Motor neuron (in vitro differentiated cells): ENCODE measurements around the gene PRSS8. TPM values are rescaled to one million over a fixed set of nuclear protein-coding genes. Genes with fewer than 3 reads are reported as not detected.
"Not testable (repeated sequence)": the region's sequence is repeated elsewhere in the genome, so short reads cannot be mapped to it uniquely, and the experiment has no call there.

Experiments used
- ATAC-seq, 8 experiments: fragments of 200-7000 bp; cut with Tn5 transposase; replicated peaks in 6 of 8; 2 replicates each; pipeline ENCODE4 v1.8.0; 2021; ENCODE audit warnings: mild to moderate bottlenecking in 8 of 8, moderate library complexity in 8 of 8
- H3K27ac ChIP-seq, 2 donors: fragments of 250-450 bp; sonication (Bioruptor Pico); 2 replicates each; pipeline ENCODE4 v1.9.0; 2021; ENCODE audit warnings: antibody characterized with exemption in 2 of 2, mild to moderate bottlenecking in 2 of 2, moderate library complexity in 1 of 2
- H3K4me1 ChIP-seq, 2 donors: fragments of 250-450 bp; sonication (Bioruptor Pico); replicated peaks in 1 of 2; 2 replicates each; pipeline ENCODE4 v1.6.1; 2021; ENCODE audit warnings: antibody characterized with exemption in 2 of 2, mild to moderate bottlenecking in 2 of 2, moderate library complexity in 1 of 2
- H3K4me3 ChIP-seq, 5 donors: fragments of 250-450 bp; sonication (Bioruptor Pico); 2 replicates each; pipeline ENCODE4 v1.9.0; 2021; ENCODE audit warnings: antibody characterized with exemption in 5 of 5, mild to moderate bottlenecking in 5 of 5, moderate library complexity in 4 of 5
- WGBS, 10 experiments: fragments of 450-650 bp; shearing (Covaris generic); methylation state at CpG; one replicate each; pipeline ENCODE4 v1.0.0; 2022; 5-methylcytosine and 5-hydroxymethylcytosine counted together
- in situ Hi-C, 9 experiments: fragments of 400-800 bp; cut with MboI; loops; one replicate each; pipeline ENCODE4 v1.15.0; 2021; ENCODE audit warnings: low sequenced_read_pairs in 9 of 9, low pct_unique_long_range_greater_than_20kb in 2 of 9; ENCODE audit not compliant: unreplicated experiment in 9 of 9
- total RNA-seq, 8 experiments: library from RNA; unstranded; fragments of 300-600 nt; gene quantifications; 2 replicates each; pipeline versions ENCODE4 v1.2.3 to v1.2.4, GENCODE V29; 2022

Gene PRSS8
- total RNA-seq, 8 experiments from 2014 or later = 0.21 to 1.1 (median 0.55) TPM; not detected in 1

DNA sequence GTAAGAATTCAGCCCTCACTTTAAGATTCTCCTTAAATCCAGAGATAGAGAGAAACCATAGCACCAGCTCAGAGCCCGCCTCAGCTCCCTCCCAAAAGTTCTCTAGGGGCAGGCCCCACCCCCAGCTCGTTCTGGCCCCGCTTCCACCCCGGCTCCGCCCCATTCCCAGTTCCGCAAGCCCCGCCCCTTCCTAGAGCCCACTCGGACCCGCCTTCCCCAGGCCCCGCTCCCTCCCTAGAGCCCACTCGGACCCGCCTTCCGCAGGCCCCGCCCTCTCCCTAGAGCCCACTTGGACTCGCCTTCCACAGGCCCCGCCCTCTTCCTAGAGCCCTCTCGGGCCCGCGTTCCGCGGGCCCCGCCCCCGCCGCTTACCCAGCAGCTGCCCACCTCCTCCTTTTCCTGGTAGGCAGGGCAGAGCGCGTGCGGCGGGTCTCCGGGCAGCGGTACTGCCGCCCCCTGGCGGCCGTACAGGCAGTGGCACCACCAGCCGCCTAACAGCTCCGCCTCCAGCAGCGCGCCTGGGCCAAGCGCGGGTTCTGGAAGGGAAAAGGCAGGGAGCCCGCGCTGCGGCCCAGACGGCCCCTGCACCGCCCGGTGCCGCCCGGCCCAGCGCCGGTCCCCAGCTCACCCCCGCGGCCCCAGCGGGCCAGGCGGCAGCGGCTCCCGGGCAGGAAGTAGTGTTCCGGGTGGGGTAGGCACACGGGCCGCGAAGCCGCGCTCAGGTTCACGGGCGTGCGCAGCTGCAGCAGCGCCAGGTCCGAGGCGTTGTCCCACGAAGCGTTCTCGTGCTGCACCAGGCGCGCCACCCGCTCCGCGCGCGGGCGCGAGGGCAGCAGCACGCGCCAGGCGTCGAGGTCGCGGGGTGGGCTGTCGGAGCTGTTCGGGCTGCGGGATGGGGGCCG is 6.8 kb upstream of the PRSS8 start:
- peak; percentile 80 to 93 (median 90) for ATAC-seq
- peaks cover 6 to 7% of the 10 kb centered on the region in 2 donors for H3K4me1 ChIP-seq
- in situ Hi-C loops = no loop called here
- H3K4me3 ChIP-seq = peak overlapping the region; percentile 31 to 40 (median 37)
- no CpG with 5 or more reads among the region's 89 CpGs for WGBS, 10 experiments
- H3K27ac ChIP-seq = peak overlapping the region in 1 of 2 donors; percentile 30

- no peak overlapping the region for H3K27ac ChIP-seq
- in situ Hi-C loops = no loop called here
- ATAC-seq = peak; percentile 3 to 27 (median 14)
- peaks cover 6 to 7% of the 10 kb centered on the region in 2 donors for H3K4me1 ChIP-seq
- H3K4me3 ChIP-seq = peak overlapping the region; percentile 22 to 40 (median 37)
- 7 to 47% (median 36%) methylated on average over 3 to 7 of the region's 10 CpGs; no CpG with 5 or more reads in 5 of the 10 experiments for WGBS, 10 experiments
Observed at GRCh38 chr16:31141489-31142108, 6.1 kb upstream of the PRSS8 start.

- H3K4me3 ChIP-seq, H3K27ac ChIP-seq, H3K4me1 ChIP-seq, ATAC-seq, in situ Hi-C loops: not testable (repeated sequence)
- WGBS, 10 experiments = 80 to 100% (median 90%) methylated on average over 1 to 2 of the region's 9 CpGs; no CpG with 5 or more reads in 5 of the 10 experiments
Observed at GRCh38 chr16:31141071-31141469, 5.5 kb upstream of the PRSS8 start.

DNA sequence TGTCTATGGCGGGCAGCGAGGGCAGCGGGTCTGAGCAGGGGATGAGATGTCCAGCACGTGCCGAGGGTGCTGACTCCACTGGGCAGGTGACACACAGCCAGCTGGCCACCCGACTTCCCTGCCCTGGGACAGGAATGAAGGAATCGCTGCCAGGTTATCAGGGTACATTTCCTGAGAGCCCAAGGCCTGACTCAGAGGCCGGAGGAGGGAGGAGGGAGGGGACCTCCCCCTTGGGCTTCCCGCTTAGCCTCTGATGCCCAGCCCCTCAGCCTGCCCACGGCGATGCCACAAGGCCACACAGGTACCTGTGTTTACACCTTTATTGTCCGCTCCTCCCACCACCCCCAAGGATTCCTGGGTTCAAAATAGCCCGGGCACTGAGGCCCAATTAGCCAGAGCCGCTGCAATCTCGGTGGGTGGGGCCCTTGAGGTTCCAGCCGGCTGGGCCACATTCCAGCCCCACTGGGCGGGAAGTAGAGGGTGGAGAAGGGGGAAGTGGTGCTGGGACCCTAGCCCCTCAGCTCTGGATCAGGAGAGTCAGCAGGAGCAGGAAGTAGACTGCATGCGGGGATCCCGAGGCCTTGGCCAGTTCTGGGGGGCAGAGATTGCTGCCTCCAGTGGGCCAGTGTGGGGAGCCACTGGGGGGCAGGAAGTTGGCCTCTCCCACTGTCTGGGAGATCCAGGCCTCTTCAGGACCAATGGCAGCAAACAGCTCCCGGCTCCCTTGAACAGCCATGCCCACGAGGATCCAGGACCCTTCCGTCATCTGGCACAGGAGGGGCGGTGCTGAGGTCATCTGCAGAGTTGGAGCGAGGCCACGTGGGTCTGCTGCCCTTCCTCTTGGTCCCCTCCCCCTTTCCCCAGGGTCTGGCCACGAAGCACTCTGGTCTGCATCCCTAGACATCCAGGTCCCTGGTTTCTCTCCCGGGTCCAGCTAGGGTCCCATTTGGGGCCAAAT is 3.4 kb upstream of the PRSS8 start:
- in situ Hi-C loops = no loop called here
- 58 to 89% (median 72%) methylated on average over 1 to 9 of the region's 27 CpGs; no CpG with 5 or more reads in 4 of the 10 experiments for WGBS, 10 experiments
- Histone ChIP-seq H3K4me1 (peaks cover 22 to 26% of the 10 kb centered on the region in 2 donors), H3K27ac (no peak overlapping the region), H3K4me3 (no peak overlapping the region)
- ATAC-seq = no peak

DNA sequence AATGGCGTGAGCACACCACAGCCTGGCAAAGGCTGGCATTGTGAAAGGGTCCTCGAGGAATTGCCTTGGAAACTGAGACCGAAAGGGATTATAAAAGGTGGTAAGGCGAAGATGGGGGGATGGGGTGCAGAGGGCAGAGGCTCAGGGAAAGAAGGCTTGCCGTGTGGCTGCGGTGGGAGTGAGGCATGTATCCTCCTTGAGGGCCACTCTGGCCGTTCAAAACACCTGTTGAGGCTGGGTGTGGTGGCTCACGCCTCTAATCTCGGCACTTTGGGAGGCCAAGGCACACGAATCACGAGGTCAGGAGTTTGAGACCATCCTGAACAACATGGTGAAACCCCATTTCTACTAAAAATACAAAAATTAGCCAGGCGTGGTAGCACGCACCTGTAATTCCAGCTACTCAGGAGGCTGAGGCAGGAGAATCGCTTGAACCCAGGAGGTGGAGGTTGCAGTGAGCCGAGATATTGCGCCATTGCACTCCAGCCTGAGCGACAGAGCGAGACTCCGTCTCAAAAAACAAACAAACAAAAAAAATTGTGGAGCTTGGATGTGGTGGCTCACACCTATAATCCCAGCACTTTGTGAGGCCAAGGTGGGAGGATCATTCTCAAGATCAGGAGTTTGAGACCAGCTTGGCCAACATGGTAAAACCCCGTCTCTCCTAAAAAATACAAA is 1.4 kb upstream of the PRSS8 start:
- in situ Hi-C loops, ATAC-seq: not testable (repeated sequence)
- 71 to 100% (median 85%) methylated on average over 3 to 18 of the region's 20 CpGs; no CpG with 5 or more reads in 1 of the 10 experiments for WGBS, 10 experiments

DNA sequence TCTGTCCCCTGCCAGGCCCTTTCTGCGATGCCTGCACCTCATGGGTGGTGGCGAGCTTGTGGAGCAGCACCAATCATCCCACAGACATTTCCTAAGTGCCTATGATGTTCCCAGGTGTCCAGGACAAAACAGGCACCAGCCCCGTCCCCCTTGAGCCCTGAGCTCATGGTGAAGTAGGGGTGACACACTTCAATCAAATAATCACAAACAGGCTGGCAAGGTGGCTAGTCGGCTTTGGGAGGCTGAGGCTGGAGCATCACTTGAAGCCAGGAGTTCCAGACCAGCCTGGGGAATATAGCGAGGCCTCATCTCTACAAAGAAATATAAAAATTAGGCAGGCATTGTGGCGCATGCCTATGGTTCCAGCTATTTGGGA is 748 bp upstream of the PRSS8 start:
- in situ Hi-C loops = no loop called here
- Histone ChIP-seq H3K4me1 (peaks cover 20 to 26% of the 10 kb centered on the region in 2 donors), H3K27ac (no peak overlapping the region), H3K4me3 (no peak overlapping the region)
- no peak for ATAC-seq
- WGBS, 10 experiments = 50 to 100% (median 85%) methylated on average over 1 to 4 of the region's 6 CpGs; no CpG with 5 or more reads in 1 of the 10 experiments

More for the DNA sequence above, 1.4 kb upstream of the PRSS8 start:
- H3K4me3 ChIP-seq, H3K27ac ChIP-seq: not testable (repeated sequence)
- peaks cover 26 to 31% of the 10 kb centered on the region in 2 donors for H3K4me1 ChIP-seq

DNA sequence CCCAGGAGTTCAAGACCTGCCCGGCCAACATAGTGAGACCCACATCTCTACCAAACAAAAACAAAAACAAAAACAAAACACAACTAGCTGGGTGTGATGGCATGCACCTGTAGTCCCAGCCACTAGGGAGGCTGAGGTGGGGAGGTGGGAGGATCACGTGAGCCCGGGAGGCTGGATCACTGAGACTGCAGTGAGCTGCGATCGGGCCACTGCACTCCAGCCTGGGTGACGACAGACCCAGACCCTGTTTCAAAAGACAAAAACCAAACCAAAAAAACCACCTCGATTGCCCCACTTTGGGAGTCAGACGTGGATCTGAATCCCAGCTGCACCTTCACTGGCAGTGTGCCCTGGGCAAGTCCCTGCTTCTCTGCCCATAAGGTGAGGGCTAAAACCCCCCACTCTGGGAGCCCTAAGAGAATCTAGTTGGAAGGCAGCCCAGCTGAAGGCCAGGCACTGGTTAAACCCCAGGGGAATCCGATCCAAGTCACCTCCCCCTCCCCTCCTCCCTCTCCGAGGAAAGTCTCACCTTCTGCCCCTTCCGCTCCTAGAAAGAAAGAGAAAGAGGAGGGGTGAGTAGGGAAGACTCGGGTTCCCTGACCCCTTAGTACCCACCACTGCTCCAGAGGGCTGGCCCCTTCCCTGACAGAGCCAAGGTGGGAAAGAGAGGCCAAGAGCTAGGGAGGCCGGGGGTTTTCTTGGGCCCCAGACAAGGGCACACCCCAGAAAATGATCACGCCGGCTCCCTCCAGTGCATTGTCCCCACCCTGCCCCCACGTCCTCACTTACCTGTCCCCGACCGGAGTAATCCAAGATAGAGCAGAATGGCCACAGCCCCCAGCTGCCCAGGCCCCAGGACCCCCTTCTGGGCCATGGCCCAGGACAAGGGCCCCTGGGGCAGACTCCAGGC is 647 bp downstream of the PRSS8 start:
- H3K4me1 ChIP-seq = peaks cover 19 to 25% of the 10 kb centered on the region in 2 donors
- WGBS, 10 experiments = 0 to 52% (median 10%) methylated on average over 1 to 10 of the region's 18 CpGs; no CpG with 5 or more reads in 6 of the 10 experiments
- in situ Hi-C loops = no loop called here
- peak in 6 of 8 experiments; percentile 2 to 33 (median 20) for ATAC-seq
- no peak overlapping the region for H3K4me3 ChIP-seq
- no peak overlapping the region for H3K27ac ChIP-seq

- 19 to 60% (median 47%) methylated on average over 1 to 3 of the region's 5 CpGs; no CpG with 5 or more reads in 3 of the 10 experiments for WGBS, 10 experiments
- ATAC-seq = peak in 6 of 8 experiments; percentile 23 to 70 (median 64)
- in situ Hi-C loops = no loop called here
Observed at GRCh38 chr16:31134091-31134571, 1.4 kb downstream of the PRSS8 start.

DNA sequence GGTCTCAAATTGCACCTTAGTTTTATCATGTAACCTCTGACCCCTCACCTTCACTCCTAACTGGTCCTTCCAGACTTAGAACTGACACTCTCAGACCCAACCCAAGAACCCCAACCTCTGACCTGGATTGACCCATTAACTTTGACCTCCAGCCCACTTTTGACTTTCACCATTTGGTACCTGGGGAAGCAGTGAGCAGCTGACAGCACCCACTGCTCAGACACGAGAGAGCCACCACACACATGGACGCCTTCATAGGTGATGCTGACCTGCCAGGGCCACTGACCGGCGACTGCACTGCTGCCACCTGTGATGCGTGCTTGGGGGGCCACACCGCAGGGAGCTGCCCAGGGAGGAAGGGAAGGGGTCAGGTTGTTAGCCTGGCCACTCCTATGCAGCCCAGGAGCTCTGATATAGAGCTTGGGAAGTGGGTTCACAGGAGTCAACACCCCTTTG is 2.5 kb downstream of the PRSS8 start:
- ATAC-seq = no peak
- H3K4me1 ChIP-seq = peaks cover 19 to 25% of the 10 kb centered on the region in 2 donors
- WGBS, 10 experiments = 76 to 100% (median 93%) methylated on average over 1 to 5 of the region's 6 CpGs; no CpG with 5 or more reads in 5 of the 10 experiments
- in situ Hi-C loops = no loop called here
- no peak overlapping the region for H3K27ac ChIP-seq
- no peak overlapping the region for H3K4me3 ChIP-seq

More at GRCh38 chr16:31134091-31134571, 1.4 kb downstream of the PRSS8 start:
- no peak overlapping the region for H3K4me3 ChIP-seq
- peak overlapping the region in 1 of 2 donors; percentile 34 for H3K27ac ChIP-seq
- peaks cover 19 to 25% of the 10 kb centered on the region in 2 donors for H3K4me1 ChIP-seq

- H3K4me3 ChIP-seq = no peak overlapping the region
- in situ Hi-C loops = no loop called here
- WGBS, 10 experiments = 88% methylated on average over 5 of the region's 20 CpGs; no CpG with 5 or more reads in 9 of the 10 experiments
- H3K4me1 ChIP-seq = peaks cover 19 to 25% of the 10 kb centered on the region in 2 donors
- no peak for ATAC-seq
- H3K27ac ChIP-seq = no peak overlapping the region
Observed at GRCh38 chr16:31132303-31132979, 3.1 kb downstream of the PRSS8 start.
